ENCODE measurements around the gene TRNP1. TPM values are rescaled to one million over a fixed set of nuclear protein-coding genes. Genes with fewer than 3 reads are reported as not detected.

Gene TRNP1
- total and polyA plus RNA-seq, 2 of the 4 experiments (the other 2 are of a cell fraction) = 63.3 to 91.6 TPM

DNA sequence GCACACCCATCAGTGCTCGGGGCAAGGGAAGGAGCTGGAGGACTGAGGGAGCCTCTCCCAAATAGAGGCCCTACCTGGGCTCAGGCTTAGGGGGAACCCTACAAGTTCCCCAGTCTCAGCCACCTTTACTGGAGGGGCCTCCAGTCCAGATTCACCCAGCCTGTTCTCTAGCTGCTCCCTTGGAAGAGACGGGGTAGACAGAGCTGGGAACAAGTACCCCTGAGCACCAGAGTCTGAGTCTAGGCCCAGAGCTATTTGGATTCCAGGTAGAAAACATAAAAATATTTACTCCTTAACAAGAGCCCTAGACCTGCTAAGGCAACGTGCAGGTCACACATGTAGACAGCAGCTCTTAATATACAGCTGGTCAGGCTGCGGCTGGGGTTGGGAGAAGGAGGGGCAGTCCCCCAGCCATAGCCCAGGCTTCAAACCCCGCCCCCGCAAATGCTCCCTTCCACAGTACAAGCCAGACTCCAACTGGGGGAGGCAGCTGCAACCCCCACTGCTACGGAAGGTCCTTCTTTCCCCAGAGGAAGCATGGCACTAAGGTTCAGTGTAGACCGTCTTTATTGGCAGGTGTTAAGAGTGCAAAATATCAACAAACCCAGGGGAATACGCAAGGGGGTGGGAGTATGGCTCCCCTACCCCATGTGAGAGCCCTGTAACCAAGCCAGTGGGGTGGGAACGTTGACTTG, 11.1 kb downstream of the TRNP1 start:
- ChIA-PET CTCF (interaction anchor here (1.3 kb wide), 1 partner anchor 38 kb away, joined by 3 read pairs; no protein-coding TSS in a partner anchor), POLR2A (ENCODE audit: unreplicated experiment) (no interaction called here)
- H3K14ac ChIP-seq (replicated peaks; ENCODE audit: low read depth, low read length) = peak overlapping the region; percentile 35; the same call in 1 of the 2 replicates
- no peaks in the 10 kb centered on the region for H3K9me3 ChIP-seq (ENCODE audit: control insufficient read depth, insufficient read depth, low read length)
- H3K9me1 ChIP-seq (ENCODE audit: insufficient read depth, low read length) = peaks cover 39% of the 10 kb centered on the region
- no peak overlapping the region for H3K56ac ChIP-seq (ENCODE audit: extremely low read depth, insufficient read depth, low read length)
- H2BK120ac ChIP-seq (ENCODE audit: low read depth, low read length) = peak overlapping the region; percentile 16; the same call in 1 of the 2 replicates
- H3K4ac ChIP-seq (ENCODE audit: low read depth, low read length) = peak overlapping the region; percentile 42
- H3K4me1 ChIP-seq (ENCODE audit: control insufficient read depth, insufficient read depth, low read length) = peaks cover 34% of the 10 kb centered on the region
- H3K18ac ChIP-seq (ENCODE audit: low read depth, low read length) = no peak overlapping the region
- H2BK5ac ChIP-seq (ENCODE audit: low read depth, low read length, poor library complexity, severe bottlenecking) = peak overlapping the region; percentile 32
- dilution Hi-C loops (cut with HindIII; ENCODE audit: low sequenced_read_pairs, unreplicated experiment) (no loop called here), in situ Hi-C loops (cut with MboI; ENCODE audit: low sequenced_read_pairs) (no loop called here), intact Hi-C loops (cut with micrococcal nuclease) (no loop called here)
- H3K4me2 ChIP-seq (ENCODE audit: low read depth, low read length) = 0 out of 2 replicates have a peak overlapping the region, but pooled peaks have one; percentile 13
- peak overlapping the region; percentile 19; the same call in 1 of the 2 replicates for H4K5ac ChIP-seq (ENCODE audit: low read depth, low read length)
- H2BK20ac ChIP-seq (ENCODE audit: low read depth, low read length) = 0 out of 2 replicates have a peak overlapping the region, but pooled peaks have one; percentile 21
- H2AK9ac ChIP-seq (replicated peaks; ENCODE audit: low read depth, low read length, poor library complexity) = peak overlapping the region; percentile 61
- H2BK15ac ChIP-seq (ENCODE audit: low read depth, low read length) = peak overlapping the region; percentile 16; the same call in 1 of the 3 replicates
- H3K4me3 ChIP-seq (ENCODE audit: insufficient read depth, low read depth, low read length) = no peak overlapping the region
- H3K79me1 ChIP-seq (ENCODE audit: low read depth in 1 of 2, low read length in 2 of 2) = peaks cover 18 to 81% of the 10 kb centered on the region in 2 experiments; a peak in 3 of 4 replicates
- peaks cover 9% of the 10 kb centered on the region for H3K36me3 ChIP-seq (ENCODE audit: control insufficient read depth, insufficient read depth, low read length)
- H4K20me1 ChIP-seq (ENCODE audit: insufficient read depth, low read length) = peaks cover 7% of the 10 kb centered on the region; the same call in 1 of the 2 replicates
- H3K9ac ChIP-seq (ENCODE audit: low read depth, low read length) = 0 out of 2 replicates have a peak overlapping the region, but pooled peaks have one; percentile 18
- peak overlapping the region; percentile 27; the same call in 1 of the 2 replicates for H4K91ac ChIP-seq (ENCODE audit: insufficient read depth, low read depth, low read length)
- peak overlapping the region; percentile 70; the same call in 1 of the 2 replicates for H2AK5ac ChIP-seq (ENCODE audit: low read depth, low read length)
- BruUV-seq (replicated peaks) = no TSS peak
- peak overlapping the region; percentile 20 to 30; a peak in 1 of 4 replicates for H4K8ac ChIP-seq (ENCODE audit: low read depth in 2 of 2, low read length in 2 of 2)
- ATAC-seq (ENCODE audit: low read depth) (peak; percentile 68), DNase-seq (peak; percentile 67)
- H3K27me3 ChIP-seq (ENCODE audit: control insufficient read depth, insufficient read depth, low read length) = no peaks in the 10 kb centered on the region
- 20% methylated on average over 1 of the region's 10 CpGs; no CpG with 5 or more reads in 1 of the 2 experiments for WGBS, 2 experiments (ENCODE audit: extremely low coverage in 2 of 2, insufficient read length in 1 of 2)
- peak overlapping the region; percentile 8; the same call in 1 of the 2 replicates for H3K27ac ChIP-seq (ENCODE audit: insufficient read depth, low read length)
- H2AFZ ChIP-seq (replicated peaks; ENCODE audit: low read length, poor library complexity) = peak overlapping the region; percentile 72
- no peak overlapping the region for H3K23ac ChIP-seq (ENCODE audit: low read depth, low read length)
- no peak for TF ChIP-seq ELK1 (IDR thresholded peaks at IDR 0.05; ENCODE audit: borderline replicate concordance, low read depth, low read length)
- TF ChIP-seq, protein P1, sequence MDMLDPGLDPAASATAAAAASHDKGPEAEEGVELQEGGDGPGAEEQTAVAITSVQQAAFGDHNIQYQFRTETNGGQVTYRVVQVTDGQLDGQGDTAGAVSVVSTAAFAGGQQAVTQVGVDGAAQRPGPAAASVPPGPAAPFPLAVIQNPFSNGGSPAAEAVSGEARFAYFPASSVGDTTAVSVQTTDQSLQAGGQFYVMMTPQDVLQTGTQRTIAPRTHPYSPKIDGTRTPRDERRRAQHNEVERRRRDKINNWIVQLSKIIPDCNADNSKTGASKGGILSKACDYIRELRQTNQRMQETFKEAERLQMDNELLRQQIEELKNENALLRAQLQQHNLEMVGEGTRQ (IDR thresholded peaks at IDR 0.05; ENCODE audit: low read depth, low read length) = no peak
- TF ChIP-seq CHD1 (IDR thresholded peaks at IDR 0.05; ENCODE audit: low read depth, low read length) = no peak
- TF ChIP-seq MXI1 (IDR thresholded peaks at IDR 0.05; ENCODE audit: borderline replicate concordance, low read depth, low read length) = no peak
- no peak for TF ChIP-seq BHLHE40 (IDR thresholded peaks at IDR 0.05; ENCODE audit: low read depth, low read length)
- TF ChIP-seq POLR2A (IDR thresholded peaks at IDR 0.05; ENCODE audit: low read depth, low read length) = no peak
- TF ChIP-seq RAD21 (IDR thresholded peaks at IDR 0.05; ENCODE audit: low read length) = no peak
- TF ChIP-seq NFE2L2 (IDR thresholded peaks at IDR 0.05; ENCODE audit: low read depth, low read length) = no peak
- TF ChIP-seq, protein P2, sequence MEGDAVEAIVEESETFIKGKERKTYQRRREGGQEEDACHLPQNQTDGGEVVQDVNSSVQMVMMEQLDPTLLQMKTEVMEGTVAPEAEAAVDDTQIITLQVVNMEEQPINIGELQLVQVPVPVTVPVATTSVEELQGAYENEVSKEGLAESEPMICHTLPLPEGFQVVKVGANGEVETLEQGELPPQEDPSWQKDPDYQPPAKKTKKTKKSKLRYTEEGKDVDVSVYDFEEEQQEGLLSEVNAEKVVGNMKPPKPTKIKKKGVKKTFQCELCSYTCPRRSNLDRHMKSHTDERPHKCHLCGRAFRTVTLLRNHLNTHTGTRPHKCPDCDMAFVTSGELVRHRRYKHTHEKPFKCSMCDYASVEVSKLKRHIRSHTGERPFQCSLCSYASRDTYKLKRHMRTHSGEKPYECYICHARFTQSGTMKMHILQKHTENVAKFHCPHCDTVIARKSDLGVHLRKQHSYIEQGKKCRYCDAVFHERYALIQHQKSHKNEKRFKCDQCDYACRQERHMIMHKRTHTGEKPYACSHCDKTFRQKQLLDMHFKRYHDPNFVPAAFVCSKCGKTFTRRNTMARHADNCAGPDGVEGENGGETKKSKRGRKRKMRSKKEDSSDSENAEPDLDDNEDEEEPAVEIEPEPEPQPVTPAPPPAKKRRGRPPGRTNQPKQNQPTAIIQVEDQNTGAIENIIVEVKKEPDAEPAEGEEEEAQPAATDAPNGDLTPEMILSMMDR (conservative IDR thresholded peaks at IDR 0.05; ENCODE audit: low read depth, low read length) = no peak
- TF ChIP-seq RCOR1 (IDR thresholded peaks at IDR 0.05; ENCODE audit: insufficient replicate concordance, low read length) = no peak
- no peak for TF ChIP-seq MAZ (IDR thresholded peaks at IDR 0.05; ENCODE audit: borderline replicate concordance, low read depth, low read length)
- no peak for TF ChIP-seq CEBPB (IDR thresholded peaks at IDR 0.05; ENCODE audit: low read depth, low read length)
- no peak for TF ChIP-seq FOS (IDR thresholded peaks at IDR 0.05; ENCODE audit: low read depth, low read length)
- no peak for TF ChIP-seq RFX5 (IDR thresholded peaks at IDR 0.05; ENCODE audit: low read depth, low read length)
